ENCODE data around the gene PTOV1. TPM values are rescaled to one million over a fixed set of nuclear protein-coding genes. Genes with fewer than 3 reads are reported as not detected.
"Not testable (repeated sequence)": the region's sequence is repeated elsewhere in the genome, so short reads cannot be mapped to it uniquely, and the experiment has no call there.

The PTOV1 gene
- total RNA-seq, 1 donor from 2014 or later, result 124 TPM

DNA sequence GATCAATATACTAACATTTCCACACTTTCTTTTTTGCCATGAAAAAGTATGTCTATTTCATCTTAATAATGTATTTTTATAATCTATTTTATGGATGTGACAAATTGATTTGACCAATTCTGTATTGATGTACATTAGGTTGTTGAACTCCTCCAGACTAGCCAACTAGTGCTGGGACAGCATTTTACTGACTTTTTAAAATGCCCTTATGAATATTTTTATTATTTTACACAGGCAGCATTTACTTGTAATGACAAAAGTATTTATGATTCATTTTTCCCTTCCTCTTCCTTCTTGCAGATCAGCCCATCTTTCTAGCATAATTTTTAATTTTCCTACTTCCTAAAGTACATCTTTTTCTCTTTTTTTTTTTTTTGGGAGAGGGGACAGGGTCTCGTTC lies 36.9 kb upstream of the PTOV1 start:
- Histone ChIP-seq H3K9me3 (no peaks in the 10 kb centered on the region), H3K4me1 (peaks cover 29% of the 10 kb centered on the region), H3K27me3 (ENCODE audit: low read depth) (no peaks in the 10 kb centered on the region), H3K27ac (peak overlapping the region; percentile 90), H3K36me3 (no peaks in the 10 kb centered on the region), H3K4me3 (peak overlapping the region; percentile 66)
- no peak for DNase-seq
- TF ChIP-seq, protein P1, sequence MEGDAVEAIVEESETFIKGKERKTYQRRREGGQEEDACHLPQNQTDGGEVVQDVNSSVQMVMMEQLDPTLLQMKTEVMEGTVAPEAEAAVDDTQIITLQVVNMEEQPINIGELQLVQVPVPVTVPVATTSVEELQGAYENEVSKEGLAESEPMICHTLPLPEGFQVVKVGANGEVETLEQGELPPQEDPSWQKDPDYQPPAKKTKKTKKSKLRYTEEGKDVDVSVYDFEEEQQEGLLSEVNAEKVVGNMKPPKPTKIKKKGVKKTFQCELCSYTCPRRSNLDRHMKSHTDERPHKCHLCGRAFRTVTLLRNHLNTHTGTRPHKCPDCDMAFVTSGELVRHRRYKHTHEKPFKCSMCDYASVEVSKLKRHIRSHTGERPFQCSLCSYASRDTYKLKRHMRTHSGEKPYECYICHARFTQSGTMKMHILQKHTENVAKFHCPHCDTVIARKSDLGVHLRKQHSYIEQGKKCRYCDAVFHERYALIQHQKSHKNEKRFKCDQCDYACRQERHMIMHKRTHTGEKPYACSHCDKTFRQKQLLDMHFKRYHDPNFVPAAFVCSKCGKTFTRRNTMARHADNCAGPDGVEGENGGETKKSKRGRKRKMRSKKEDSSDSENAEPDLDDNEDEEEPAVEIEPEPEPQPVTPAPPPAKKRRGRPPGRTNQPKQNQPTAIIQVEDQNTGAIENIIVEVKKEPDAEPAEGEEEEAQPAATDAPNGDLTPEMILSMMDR (IDR thresholded peaks at IDR 0.05), result no peak
- ATAC-seq, result no peak
- intact Hi-C loops (cut with DNase I), result no loop called here

DNA sequence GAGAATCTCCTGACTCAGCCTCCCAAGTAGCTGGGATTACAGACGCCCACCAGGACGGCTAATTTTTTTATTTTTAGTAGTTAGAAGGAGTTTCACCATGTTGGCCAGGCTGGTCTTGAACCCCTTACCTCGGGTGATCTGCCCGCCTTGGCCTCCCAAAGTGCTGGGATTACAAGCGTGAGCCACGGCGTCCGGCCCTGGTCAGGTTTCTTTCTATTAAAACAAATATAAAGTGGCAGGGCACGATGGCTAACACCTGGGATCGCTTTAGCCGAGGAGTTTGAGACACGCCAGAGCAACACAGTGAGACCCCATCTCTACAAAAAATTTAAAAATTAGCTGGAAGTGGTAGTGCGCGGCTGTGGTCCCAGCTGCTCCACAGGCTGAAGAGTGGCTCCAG lies 34.4 kb upstream of the PTOV1 start:
- intact Hi-C loops (cut with DNase I), result no loop called here
- H3K27ac ChIP-seq, result peak overlapping the region; percentile 96
- no peaks in the 10 kb centered on the region for H3K27me3 ChIP-seq (ENCODE audit: low read depth)
- ATAC-seq, result no peak
- peak overlapping the region; percentile 72 for H3K4me3 ChIP-seq
- peak; percentile 56 for DNase-seq
- H3K9me3 ChIP-seq, result no peaks in the 10 kb centered on the region
- H3K4me1 ChIP-seq, result peaks cover 29% of the 10 kb centered on the region
- TF ChIP-seq, protein P1 (IDR thresholded peaks at IDR 0.05), result no peak
- peaks cover 4% of the 10 kb centered on the region for H3K36me3 ChIP-seq

DNA sequence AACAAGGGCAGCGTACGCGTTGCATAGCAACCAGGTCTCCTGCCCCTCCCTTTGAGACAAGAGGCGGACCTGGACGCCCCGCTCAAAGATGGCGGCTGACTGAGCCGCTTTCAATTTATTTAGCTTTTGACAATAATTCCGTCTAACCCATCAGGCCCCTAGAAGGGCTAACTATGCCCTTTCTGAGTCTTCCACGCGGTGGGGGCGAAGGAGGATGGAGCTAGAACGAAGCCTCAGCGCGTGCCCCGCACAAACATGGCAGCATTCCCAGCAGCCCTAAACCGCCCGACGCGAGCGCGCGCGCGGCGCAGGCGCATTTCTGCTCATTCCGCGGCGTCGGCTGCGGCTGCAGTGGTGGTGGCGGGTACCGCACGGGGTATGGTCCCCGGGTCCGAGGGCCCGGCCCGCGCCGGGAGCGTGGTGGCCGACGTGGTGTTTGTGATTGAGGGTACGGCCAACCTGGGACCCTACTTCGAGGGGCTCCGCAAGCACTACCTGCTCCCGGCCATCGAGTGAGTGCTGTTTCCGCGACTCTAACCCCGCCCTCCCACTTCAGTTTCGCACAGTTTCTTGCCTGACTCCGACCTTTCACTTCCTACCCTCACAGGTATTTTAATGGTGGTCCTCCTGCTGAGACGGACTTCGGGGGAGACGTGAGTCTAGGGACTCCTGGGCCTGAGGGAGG lies 32.9 kb upstream of the PTOV1 start, which contains the start of gene MED25:
Gene MED25 (plus strand): TSS at position 326 of the 685 bp plus-strand sequence. CDS start 53 bp downstream, at position 379.
- peaks cover 10% of the 10 kb centered on the region for H3K36me3 ChIP-seq
- peaks cover 20% of the 10 kb centered on the region for H3K4me1 ChIP-seq
- H3K27ac ChIP-seq, result peak within 1 kb of the TSS; percentile 96
- intact Hi-C loops (cut with DNase I), result no loop called here
- ATAC-seq, result peak; percentile 87 to 90
- no peaks in the 10 kb centered on the region for H3K27me3 ChIP-seq (ENCODE audit: low read depth)
- DNase-seq, result peak; percentile 91
- H3K9me3 ChIP-seq, result no peaks in the 10 kb centered on the region
- TF ChIP-seq, protein P1 (IDR thresholded peaks at IDR 0.05), result peak; percentile 42
- peak within 1 kb of the TSS; percentile 72 for H3K4me3 ChIP-seq

DNA sequence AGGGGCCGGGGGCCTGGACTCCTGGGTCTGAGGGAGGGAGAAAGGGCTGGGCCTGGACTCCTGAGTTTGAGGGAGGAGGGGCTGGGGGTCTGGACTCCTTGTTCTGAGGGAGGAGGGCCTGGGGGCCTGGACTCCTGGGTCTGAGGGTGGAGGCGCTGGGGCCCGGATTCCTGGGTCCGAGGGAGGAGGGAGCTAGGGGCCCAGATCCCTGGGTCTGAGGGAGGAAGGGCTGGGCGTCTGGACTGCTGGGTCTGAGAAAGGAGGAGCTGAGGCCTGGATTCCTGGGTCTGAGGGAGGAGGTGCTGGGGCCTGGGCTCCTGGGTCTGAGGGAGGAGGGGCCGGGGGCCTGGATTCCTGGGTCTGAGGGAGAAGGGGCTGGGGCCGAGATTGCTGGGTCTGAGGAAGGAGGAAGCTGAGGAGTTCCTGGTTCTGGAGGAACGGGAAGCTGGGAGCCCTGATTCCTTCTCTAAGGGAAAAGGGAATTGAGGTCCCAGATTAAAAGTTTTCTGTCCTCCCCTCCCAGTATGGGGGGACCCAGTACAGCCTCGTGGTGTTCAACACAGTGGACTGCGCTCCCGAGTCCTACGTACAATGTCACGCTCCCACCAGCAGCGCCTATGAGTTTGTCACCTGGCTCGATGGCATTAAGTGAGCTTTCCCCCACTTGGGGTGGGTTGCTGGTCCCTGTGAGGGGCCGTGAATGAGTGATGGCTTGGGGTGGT lies 32.1 kb upstream of the PTOV1 start:
- no peaks in the 10 kb centered on the region for H3K27me3 ChIP-seq (ENCODE audit: low read depth)
- intact Hi-C loops (cut with DNase I), result no loop called here
- H3K27ac ChIP-seq, result peak overlapping the region; percentile 96
- DNase-seq, result no peak
- peak in 1 of 2 donors; percentile 0 for ATAC-seq
- peaks cover 20% of the 10 kb centered on the region for H3K4me1 ChIP-seq
- H3K36me3 ChIP-seq, result peaks cover 18% of the 10 kb centered on the region
- TF ChIP-seq, protein P1 (IDR thresholded peaks at IDR 0.05), result no peak
- no peaks in the 10 kb centered on the region for H3K9me3 ChIP-seq
- H3K4me3 ChIP-seq, result peak overlapping the region; percentile 72

DNA sequence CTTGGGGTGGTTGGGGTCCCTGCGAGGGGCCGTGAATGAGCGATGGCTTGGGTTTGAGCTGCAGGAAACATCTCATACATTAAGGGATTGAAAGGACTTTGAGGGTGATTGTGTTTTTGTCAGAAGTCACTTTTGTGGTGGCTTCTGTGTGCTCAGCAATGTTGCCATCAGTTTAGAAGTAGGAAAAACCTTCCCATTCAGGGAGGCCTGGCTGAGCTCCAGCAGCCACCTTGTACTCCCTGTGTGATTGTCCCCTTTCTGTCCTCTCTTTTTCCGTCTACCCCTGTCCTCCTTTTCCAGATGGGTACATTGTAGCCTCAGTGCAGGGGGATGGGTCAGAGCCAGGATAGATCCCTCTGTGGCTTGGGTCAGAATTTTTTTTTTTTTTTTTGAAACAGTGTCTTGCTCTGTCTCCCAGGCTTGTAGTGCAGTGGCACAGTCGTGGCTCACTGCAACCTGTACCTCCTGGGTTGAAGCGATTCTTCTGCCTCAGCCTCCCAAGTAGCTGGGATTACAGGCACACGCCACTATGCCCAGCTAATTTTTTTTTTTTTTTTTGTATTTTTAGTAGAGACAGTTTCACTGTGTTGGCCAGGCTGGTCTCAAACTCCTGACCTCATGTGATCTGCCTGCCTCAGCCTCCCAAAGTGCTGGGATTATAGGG lies 31.4 kb upstream of the PTOV1 start:
- Histone ChIP-seq H3K4me3 (peak overlapping the region; percentile 72), H3K27ac (peak overlapping the region; percentile 25), H3K36me3 (peaks cover 25% of the 10 kb centered on the region), H3K4me1 (peaks cover 20% of the 10 kb centered on the region)
- DNase-seq; H3K27me3 ChIP-seq (ENCODE audit: low read depth); intact Hi-C loops (cut with DNase I); H3K9me3 ChIP-seq; ATAC-seq: not testable (repeated sequence)

Measured in lower lobe of right lung (tissue), 2 donors.